Measurements from ENCODE around the gene GRIP2.

The GRIP2 gene

DNA sequence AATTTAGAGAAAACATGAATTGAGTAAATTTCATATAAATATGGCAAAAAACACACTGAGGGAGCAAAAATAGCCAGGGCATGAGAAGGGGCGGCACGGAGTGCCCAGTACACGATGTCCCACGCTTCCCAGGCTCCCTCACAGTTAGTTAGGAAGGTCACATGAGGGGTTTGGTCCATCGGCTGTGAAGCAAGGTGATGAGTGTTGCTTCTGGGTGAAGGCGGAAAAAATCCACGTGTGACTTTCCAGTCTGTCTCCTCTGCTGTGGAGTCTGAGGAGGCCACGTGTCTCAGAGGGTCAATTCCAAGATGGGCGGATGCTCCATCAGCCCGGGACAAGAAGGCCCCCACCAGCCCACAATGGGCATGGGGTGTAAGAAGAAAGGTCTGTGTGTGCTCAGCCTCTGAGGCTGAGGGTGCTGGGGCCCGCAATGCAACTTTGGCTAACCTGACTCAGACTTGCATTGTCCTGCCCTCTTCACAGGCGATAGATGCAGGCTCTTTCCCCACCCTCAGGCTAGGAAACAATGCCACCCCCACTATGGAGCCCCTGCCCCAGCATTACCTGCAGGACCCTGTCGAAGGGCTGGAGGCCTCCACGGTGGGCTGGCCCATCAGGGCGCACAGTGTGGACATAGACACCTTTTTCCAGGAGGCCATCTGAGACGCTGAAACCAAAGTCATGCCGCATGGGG, 45.7 kb downstream of the GRIP2 start:
- TF ChIP-seq, protein P1, sequence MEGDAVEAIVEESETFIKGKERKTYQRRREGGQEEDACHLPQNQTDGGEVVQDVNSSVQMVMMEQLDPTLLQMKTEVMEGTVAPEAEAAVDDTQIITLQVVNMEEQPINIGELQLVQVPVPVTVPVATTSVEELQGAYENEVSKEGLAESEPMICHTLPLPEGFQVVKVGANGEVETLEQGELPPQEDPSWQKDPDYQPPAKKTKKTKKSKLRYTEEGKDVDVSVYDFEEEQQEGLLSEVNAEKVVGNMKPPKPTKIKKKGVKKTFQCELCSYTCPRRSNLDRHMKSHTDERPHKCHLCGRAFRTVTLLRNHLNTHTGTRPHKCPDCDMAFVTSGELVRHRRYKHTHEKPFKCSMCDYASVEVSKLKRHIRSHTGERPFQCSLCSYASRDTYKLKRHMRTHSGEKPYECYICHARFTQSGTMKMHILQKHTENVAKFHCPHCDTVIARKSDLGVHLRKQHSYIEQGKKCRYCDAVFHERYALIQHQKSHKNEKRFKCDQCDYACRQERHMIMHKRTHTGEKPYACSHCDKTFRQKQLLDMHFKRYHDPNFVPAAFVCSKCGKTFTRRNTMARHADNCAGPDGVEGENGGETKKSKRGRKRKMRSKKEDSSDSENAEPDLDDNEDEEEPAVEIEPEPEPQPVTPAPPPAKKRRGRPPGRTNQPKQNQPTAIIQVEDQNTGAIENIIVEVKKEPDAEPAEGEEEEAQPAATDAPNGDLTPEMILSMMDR (IDR thresholded peaks at IDR 0.05; ENCODE audit: low read depth, low read length), result no peak
- no peak for DNase-seq (ENCODE audit: extremely low read depth, low read depth)

DNA sequence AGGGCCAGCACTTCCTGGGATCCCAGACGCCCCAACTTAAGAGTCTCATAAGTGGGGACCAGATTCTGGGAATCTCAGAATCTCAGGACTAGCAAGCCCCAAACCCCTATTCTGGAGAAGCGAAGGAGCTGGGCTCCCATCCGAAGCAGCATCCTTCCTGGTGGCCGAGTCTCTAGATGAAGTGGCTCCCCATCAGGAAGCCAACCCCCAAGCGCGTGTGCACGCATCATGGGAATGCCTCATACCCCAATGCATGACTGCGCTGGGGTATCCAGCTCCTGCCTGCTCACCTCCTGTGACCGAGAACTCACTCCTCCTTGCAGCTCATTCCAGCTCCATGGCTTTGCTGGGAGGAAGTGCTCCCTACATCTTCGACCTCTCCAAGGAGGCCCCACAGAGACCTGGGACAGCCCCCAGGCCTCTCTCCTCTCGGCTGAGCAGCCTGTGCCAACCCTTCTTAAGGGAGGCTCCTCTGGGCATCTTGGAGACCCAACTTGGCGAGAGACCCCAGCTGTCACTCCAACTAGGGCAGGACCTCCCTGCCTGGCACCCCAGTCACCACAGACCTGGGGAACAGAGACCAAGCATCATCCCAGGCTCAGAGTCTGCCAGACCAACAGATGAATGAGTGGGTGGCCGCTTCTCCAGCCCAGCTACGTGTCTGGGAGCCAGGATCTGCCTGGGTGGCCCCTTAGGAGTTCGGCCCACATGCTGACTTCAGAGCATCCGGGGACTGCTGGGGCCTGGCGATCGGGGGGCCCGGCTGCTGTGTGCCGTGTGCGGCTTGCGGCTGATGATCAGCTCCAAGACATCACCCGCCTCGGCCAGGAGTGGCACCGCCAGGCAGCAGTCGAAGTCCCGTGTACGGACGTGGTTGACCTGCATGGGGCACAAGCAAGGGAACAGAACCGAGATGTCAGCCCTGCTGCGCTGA, 46.9 kb downstream of the GRIP2 start:
- TF ChIP-seq, protein P1 (IDR thresholded peaks at IDR 0.05; ENCODE audit: low read depth, low read length), result no peak
- DNase-seq (ENCODE audit: extremely low read depth, low read depth), result no peak

DNA sequence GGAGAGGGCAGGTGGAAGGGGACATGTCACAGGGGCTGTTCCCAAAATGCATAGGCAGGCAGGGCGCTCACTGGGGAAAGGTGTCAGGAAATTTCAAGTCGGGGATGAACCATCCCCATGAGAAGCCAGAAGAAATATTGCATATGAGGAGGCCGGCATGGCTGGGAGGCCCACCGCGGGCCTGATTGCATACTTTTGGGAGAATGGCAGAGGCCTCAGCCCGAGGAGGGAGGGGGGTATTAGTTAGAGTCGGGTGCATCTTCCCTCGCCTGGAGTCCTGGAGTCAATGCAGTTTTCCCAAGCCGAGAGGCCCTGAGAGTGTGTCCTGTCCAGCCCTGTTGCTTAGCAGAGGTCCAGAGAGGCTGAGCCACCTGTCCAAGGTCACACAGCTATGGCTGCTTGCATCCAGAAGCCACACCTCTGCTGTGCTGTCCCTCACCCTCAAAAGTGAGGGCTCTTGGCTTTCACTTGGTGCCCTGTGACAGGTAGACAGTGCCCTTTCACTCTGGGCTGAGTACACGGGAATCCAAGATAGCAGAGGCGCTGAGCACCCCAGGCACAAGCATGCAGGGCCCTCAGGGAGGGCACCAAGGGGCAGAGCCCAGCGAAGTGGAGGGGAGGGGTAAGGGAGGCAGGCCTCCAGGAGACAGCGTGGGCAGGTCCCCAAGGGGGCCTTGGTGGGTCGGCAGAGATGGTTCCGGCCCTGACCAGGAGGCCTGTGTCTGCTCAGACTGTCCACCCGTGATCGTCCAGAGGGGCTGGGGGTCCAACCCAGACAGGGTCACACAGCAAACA, 48.5 kb downstream of the GRIP2 start:
- DNase-seq (ENCODE audit: extremely low read depth, low read depth), result no peak
- TF ChIP-seq, protein P1 (IDR thresholded peaks at IDR 0.05; ENCODE audit: low read depth, low read length), result no peak

DNA sequence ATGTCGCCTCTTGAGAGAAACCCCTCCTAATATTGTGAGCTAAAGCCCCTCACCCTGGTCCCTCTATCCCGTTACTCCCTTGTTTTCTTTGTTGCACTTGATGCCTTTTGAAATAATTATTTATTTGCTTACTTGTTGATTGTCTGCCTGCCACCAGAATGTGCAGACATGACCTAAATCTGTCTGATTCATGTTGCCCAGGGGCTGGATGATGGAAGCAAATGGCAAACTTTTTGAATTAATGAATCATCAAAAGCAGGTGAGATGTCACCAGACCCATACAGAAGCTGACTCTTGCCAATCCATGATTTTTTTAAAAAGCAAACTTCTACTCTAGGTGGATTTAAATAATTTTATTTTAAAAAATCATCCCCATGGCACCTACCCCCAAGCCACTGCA, 49.3 kb downstream of the GRIP2 start:
- no peak for DNase-seq (ENCODE audit: extremely low read depth, low read depth)
- TF ChIP-seq, protein P1 (IDR thresholded peaks at IDR 0.05; ENCODE audit: low read depth, low read length), result no peak

DNA sequence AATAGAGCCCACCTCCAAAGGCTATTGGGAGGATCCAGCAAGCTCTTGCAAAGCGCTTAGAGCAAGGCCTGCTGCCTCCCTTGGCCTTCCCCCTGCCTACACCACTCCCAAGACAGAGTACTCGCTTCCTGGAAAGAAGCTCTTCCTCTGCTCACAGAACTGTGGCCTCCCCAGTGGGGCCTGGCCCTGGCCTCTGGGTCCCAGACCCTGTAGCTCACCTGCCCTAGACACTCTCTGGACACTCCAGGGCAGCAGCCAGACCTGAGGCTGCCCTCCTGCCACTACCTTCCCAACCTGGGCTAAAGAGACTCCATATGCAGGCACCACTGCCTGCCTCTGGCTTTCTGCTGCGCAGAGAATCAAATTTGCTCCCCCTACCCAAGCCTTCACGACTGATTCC, 49.9 kb downstream of the GRIP2 start:
- TF ChIP-seq, protein P1 (IDR thresholded peaks at IDR 0.05; ENCODE audit: low read depth, low read length), result no peak

DNA sequence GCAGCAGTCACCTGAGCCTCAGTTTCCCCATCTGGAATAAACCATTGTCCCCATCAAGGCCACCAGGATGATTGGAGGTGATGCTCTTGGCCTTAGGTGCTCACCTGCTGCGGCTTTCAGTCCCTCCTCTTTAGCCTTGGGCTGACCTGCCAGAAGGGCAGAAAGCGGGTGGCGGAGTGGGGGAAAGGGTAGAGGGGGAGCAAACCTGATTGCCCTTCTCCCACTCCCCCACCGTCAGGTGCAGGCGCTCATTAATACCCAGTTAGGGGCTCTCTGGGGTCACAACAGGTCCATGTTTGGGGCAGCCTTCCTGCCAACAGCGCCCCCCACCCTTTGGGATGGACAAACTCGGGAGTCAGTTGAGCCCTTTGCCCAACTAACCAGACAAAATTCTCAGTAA, 50.5 kb downstream of the GRIP2 start:
- TF ChIP-seq, protein P1 (IDR thresholded peaks at IDR 0.05; ENCODE audit: low read depth, low read length), result no peak
- DNase-seq (ENCODE audit: extremely low read depth, low read depth), result no peak

More for the DNA sequence above, 49.9 kb downstream of the GRIP2 start:
- no peak for DNase-seq (ENCODE audit: extremely low read depth, low read depth)
